Fibroblast of the aortic adventitia (primary cell): ENCODE data around the gene KIAA1191. TPM values are rescaled to one million over a fixed set of nuclear protein-coding genes. Genes with fewer than 3 reads are reported as not detected.

Experiments
- DNase-seq: peaks from one replicate; pipeline ENCODE4 v3.0.0-alpha.2; 2010; ENCODE audit warnings: low read depth
- H3K4me3 ChIP-seq: 2 replicates; pipeline ENCODE4 v1.5.1; 2011; ENCODE audit warnings: low read depth, mild to moderate bottlenecking, control low read depth, low read length, moderate library complexity
- CTCF ChIP-seq: IDR thresholded peaks from 2 replicates; pipeline ENCODE4 v1.5.1; 2011; ENCODE audit warnings: mild to moderate bottlenecking, low read length, control low read depth, inconsistent platforms; ENCODE audit not compliant: insufficient read depth
- total RNA-seq: library from RNA; depleted of rRNA; stranded (reverse); fragments of >200 nt; gene quantifications from 2 replicates; pipeline ENCODE4 v1.2.3, GENCODE V29; 2012; ENCODE audit warnings: low replicate concordance

The KIAA1191 gene
- total RNA-seq, 1 donor, result 81.8 TPM

- TF ChIP-seq CTCF, result no peak
- no peak overlapping the region for H3K4me3 ChIP-seq
Observed at GRCh38 chr5:176355400-176356178, 6.0 kb downstream of the KIAA1191 start.

GRCh38 chr5:176353533-176353932 is 8.0 kb downstream of the KIAA1191 start:
- no peak overlapping the region for H3K4me3 ChIP-seq
- no peak for TF ChIP-seq CTCF
- no peak for DNase-seq

More at GRCh38 chr5:176355400-176356178, 6.0 kb downstream of the KIAA1191 start:
- no peak for DNase-seq

GRCh38 chr5:176352116-176352878 is 9.3 kb downstream of the KIAA1191 start:
- no peak for TF ChIP-seq CTCF
- H3K4me3 ChIP-seq, result no peak overlapping the region
- DNase-seq, result no peak

- H3K4me3 ChIP-seq, result no peak overlapping the region
- DNase-seq, result no peak
- TF ChIP-seq CTCF, result no peak
Observed at GRCh38 chr5:176350416-176350815, 11.1 kb downstream of the KIAA1191 start.

GRCh38 chr5:176342766-176343458 is 18.7 kb downstream of the KIAA1191 start:
- no peak overlapping the region for H3K4me3 ChIP-seq
- DNase-seq, result no peak
- no peak for TF ChIP-seq CTCF

GRCh38 chr5:176342158-176342483 is 19.4 kb downstream of the KIAA1191 start:
- H3K4me3 ChIP-seq, result no peak overlapping the region
- no peak for DNase-seq
- no peak for TF ChIP-seq CTCF
